ENCODE data around the gene LARP4B.

The LARP4B gene

DNA sequence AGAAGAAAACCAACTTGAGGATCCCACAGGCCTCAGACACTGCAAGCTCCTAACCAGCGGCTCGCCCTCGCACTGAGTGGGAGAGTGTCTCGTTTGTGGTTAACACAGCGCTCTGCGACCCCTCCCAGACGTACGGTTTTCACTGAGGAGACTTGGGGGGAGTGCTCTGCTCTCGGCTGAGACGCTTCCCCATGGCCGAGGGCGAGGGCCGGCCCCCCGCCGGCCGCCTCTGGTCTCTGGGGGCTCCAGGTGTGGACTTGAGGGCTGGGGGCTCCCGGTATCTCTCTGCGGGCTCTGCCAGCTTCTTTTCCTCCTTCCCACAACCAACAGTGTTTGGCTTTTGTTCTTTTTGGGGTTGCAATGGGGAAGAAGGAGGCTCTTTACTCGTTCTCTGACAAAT, 118.7 kb downstream of the LARP4B start:
- ChIA-PET CTCF (interaction anchor here (1.4 kb wide), 1 partner anchor 16 kb away, joined by 3 read pairs; no protein-coding TSS in a partner anchor), POLR2A (no interaction called here)
- no peak overlapping the region for H3K4me3 ChIP-seq (ENCODE audit: low read depth, low read length)
- no peak for DNase-seq (ENCODE audit: low read depth, low spot score)
- TF ChIP-seq CTCF (IDR thresholded peaks at IDR 0.05; ENCODE audit: insufficient read depth, low read length, missing control alignments): no peak

GRCh38 chr10:811379-812175, 119.9 kb downstream of the LARP4B start:
- DNase-seq (ENCODE audit: low read depth, low spot score): no peak
- no peak for TF ChIP-seq CTCF (IDR thresholded peaks at IDR 0.05; ENCODE audit: insufficient read depth, low read length, missing control alignments)
- POLR2A ChIA-PET: no interaction called here
- CTCF ChIA-PET: interaction anchor here (1.1 to 2.7 kb wide), 5 partner anchors 7 to 301 kb away, joined by 3 to 8 read pairs (median 3); no protein-coding TSS in a partner anchor
- H3K4me3 ChIP-seq (ENCODE audit: low read depth, low read length): no peak overlapping the region

DNA sequence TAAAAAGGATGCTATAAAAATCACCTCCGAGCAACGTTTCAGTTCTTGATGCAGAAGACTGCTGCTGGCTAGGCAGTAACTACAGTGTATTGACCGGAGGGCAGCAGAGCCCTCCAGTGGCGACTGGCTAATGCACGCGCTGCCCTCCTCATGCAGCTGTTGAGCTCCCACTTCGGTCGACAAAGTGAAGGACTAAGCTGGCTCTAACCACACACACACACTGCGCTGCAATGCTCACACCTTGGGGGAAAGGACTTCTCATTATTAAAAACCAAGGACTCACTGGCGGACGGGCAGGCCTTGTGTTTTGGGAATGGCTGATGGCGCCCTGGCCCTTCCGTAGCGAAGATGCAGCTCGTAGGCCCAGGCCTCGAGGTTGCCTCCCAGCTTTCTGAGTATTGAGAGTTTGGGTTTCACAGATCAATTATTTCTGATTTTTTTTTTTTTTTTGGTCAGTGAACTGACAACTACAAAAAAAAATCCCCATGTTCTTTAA, 121.1 kb downstream of the LARP4B start:
- ChIA-PET POLR2A (no interaction called here), CTCF (interaction anchor here (1.0 to 2.7 kb wide), 5 partner anchors 8 to 300 kb away, joined by 3 to 8 read pairs (median 3); no protein-coding TSS in a partner anchor)
- peak; percentile 66 for TF ChIP-seq CTCF (IDR thresholded peaks at IDR 0.05; ENCODE audit: insufficient read depth, low read length, missing control alignments)
- no peak overlapping the region for H3K4me3 ChIP-seq (ENCODE audit: low read depth, low read length)
- DNase-seq (ENCODE audit: low read depth, low spot score): no peak

DNA sequence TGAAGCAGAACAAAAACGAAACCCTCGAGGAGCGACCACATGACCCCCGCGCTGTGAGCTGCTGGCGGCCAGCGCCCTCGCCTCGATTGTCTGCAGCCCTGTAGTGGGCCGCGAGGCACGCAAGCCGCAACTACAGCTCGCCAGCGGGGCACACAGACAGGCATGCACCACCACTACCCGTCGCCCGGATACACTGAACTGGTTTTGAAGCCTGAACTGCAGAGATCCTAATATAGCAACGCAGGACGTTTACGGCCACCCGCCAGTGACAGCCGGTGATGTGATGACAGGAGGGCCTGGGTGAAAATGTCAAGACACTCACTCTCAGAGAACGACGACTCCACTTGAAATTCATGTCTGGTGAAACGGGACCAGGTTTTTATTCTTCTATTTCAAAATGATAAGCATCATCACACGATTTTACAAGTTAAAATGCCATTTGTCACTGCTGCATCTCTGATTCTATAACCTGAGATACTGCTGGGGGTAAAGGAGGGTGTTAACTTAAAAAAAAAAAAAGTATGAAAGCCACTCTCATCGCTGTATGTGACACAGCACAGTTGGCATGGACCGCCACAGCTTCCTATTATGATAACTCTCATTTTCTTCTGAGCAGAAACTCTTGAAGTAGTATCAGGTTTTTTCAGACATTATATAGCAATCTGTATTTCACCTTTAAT, 121.7 kb downstream of the LARP4B start:
- H3K4me3 ChIP-seq (ENCODE audit: low read depth, low read length): no peak overlapping the region
- ChIA-PET CTCF (interaction anchor here (1.0 to 2.7 kb wide), 4 partner anchors 9 to 219 kb away, joined by 3 to 8 read pairs (median 3); no protein-coding TSS in a partner anchor), POLR2A (no interaction called here)
- no peak for DNase-seq (ENCODE audit: low read depth, low spot score)
- TF ChIP-seq CTCF (IDR thresholded peaks at IDR 0.05; ENCODE audit: insufficient read depth, low read length, missing control alignments): no peak

DNA sequence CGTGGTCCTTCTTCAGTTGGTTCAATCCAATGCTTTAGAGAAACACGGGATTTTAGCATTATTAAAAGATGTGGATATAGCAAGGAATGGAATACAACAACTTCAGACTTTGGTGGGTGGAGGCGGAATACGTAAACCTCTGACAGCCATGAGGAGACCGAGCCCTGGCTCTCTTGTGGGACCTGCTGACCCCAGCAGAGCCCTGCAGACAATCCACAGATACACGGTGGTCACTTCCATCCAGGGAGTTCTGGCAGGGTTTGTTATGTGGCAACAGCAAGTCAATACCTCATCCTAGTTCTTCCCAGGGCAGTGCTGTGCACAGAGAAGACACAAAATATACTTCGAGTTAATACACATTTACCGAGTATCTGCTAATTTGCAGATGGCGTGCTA, 123.5 kb downstream of the LARP4B start:
- CTCF ChIA-PET: no interaction called here
- POLR2A ChIA-PET: no interaction called here
- no peak for TF ChIP-seq CTCF (IDR thresholded peaks at IDR 0.05; ENCODE audit: insufficient read depth, low read length, missing control alignments)
- DNase-seq (ENCODE audit: low read depth, low spot score): no peak
- H3K4me3 ChIP-seq (ENCODE audit: low read depth, low read length): no peak overlapping the region

Measured in AG04449 (cell line).